Measurements from ENCODE around the gene EBF4.
A peak's percentile ranks its signal among the peaks of the same experiment; 100 is the strongest.
"Not testable (repeated sequence)": the region's sequence is repeated elsewhere in the genome, so short reads cannot be mapped to it uniquely, and the experiment has no call there.

Gene EBF4

GRCh38 chr20:2672446-2672845, 20.1 kb upstream of the EBF4 start:
- DNase-seq = no peak

GRCh38 chr20:2673453-2673852, 19.1 kb upstream of the EBF4 start:
- DNase-seq = no peak

GRCh38 chr20:2680046-2680445, 12.5 kb upstream of the EBF4 start:
- DNase-seq = no peak

GRCh38 chr20:2682040-2682439, 10.5 kb upstream of the EBF4 start:
- not testable (repeated sequence) for DNase-seq

GRCh38 chr20:2684817-2685216, 7.8 kb upstream of the EBF4 start:
- not testable (repeated sequence) for DNase-seq

- DNase-seq = no peak
Observed at GRCh38 chr20:2687514-2687913, 5.1 kb upstream of the EBF4 start.

GRCh38 chr20:2688041-2688591, 4.5 kb upstream of the EBF4 start:
- DNase-seq = peak; percentile 80

GRCh38 chr20:2690213-2690612, 2.4 kb upstream of the EBF4 start:
- DNase-seq = no peak

- DNase-seq = no peak
Observed at GRCh38 chr20:2690718-2691117, 1.9 kb upstream of the EBF4 start.

- DNase-seq = no peak
Observed at GRCh38 chr20:2691127-2691526, 1.5 kb upstream of the EBF4 start.

GRCh38 chr20:2691663-2692035, 931 bp upstream of the EBF4 start:
- no peak for DNase-seq

- no peak for DNase-seq
Observed at GRCh38 chr20:2692886-2693285, 306 bp downstream of the EBF4 start.

GRCh38 chr20:2693286-2694007, 867 bp downstream of the EBF4 start:
- DNase-seq = peak; percentile 33

GRCh38 chr20:2694008-2694471, 1.5 kb downstream of the EBF4 start:
- DNase-seq = no peak

GRCh38 chr20:2694519-2694918, 1.9 kb downstream of the EBF4 start:
- no peak for DNase-seq

GRCh38 chr20:2695206-2695983, 2.8 kb downstream of the EBF4 start:
- DNase-seq = no peak

GRCh38 chr20:2695984-2696525, 3.5 kb downstream of the EBF4 start:
- DNase-seq = not testable (repeated sequence)

- DNase-seq = no peak
Observed at GRCh38 chr20:2696646-2697045, 4.1 kb downstream of the EBF4 start.

GRCh38 chr20:2697768-2698167, 5.2 kb downstream of the EBF4 start:
- no peak for DNase-seq

GRCh38 chr20:2698186-2698817, 5.7 kb downstream of the EBF4 start:
- no peak for DNase-seq

GRCh38 chr20:2698912-2699311, 6.3 kb downstream of the EBF4 start:
- no peak for DNase-seq

- DNase-seq = no peak
Observed at GRCh38 chr20:2699775-2700413, 7.3 kb downstream of the EBF4 start.
